ENCODE results near the gene ZFHX3. TPM values are rescaled to one million over a fixed set of nuclear protein-coding genes. Genes with fewer than 3 reads are reported as not detected.

ZFHX3 gene
- total RNA-seq, 2 donors from 2014 or later = 0.50 to 0.78 TPM

- Mint-ChIP-seq H3K4me3 (no peak overlapping the region), H3K4me1 (ENCODE audit: low read depth in 2 of 2) (peaks cover 4 to 7% of the 10 kb centered on the region in 2 donors), H3K27me3 (no peaks in the 10 kb centered on the region), H3K36me3 (no peaks in the 10 kb centered on the region), H3K9me3 (no peaks in the 10 kb centered on the region), H3K27ac (no peak overlapping the region)
- ATAC-seq = no peak
- no peak for DNase-seq (ENCODE audit: low spot score)
Measured at GRCh38 chr16:73022534-73022933, 25.4 kb downstream of the ZFHX3 start.

- Mint-ChIP-seq H3K4me1 (ENCODE audit: low read depth in 2 of 2) (peaks cover 4 to 7% of the 10 kb centered on the region in 2 donors), H3K4me3 (no peak overlapping the region), H3K27me3 (no peaks in the 10 kb centered on the region), H3K27ac (no peak overlapping the region), H3K36me3 (no peaks in the 10 kb centered on the region), H3K9me3 (no peaks in the 10 kb centered on the region)
- no peak for ATAC-seq
- DNase-seq (ENCODE audit: low spot score) = no peak
Measured at GRCh38 chr16:73021866-73022495, 25.9 kb downstream of the ZFHX3 start.

- no peaks in the 10 kb centered on the region for H3K9me3 Mint-ChIP-seq
- H3K4me3 Mint-ChIP-seq = no peak overlapping the region
- H3K27ac Mint-ChIP-seq = no peak overlapping the region
- no peaks in the 10 kb centered on the region for H3K36me3 Mint-ChIP-seq
- ATAC-seq (no peak), DNase-seq (ENCODE audit: low spot score) (no peak)
- H3K4me1 Mint-ChIP-seq (ENCODE audit: low read depth in 2 of 2) = peaks cover 4 to 14% of the 10 kb centered on the region in 2 donors
- no peaks in the 10 kb centered on the region for H3K27me3 Mint-ChIP-seq
Measured at GRCh38 chr16:73020409-73020884, 27.5 kb downstream of the ZFHX3 start.

GRCh38 chr16:73019457-73020362 lies 28.2 kb downstream of the ZFHX3 start:
- no peak for DNase-seq (ENCODE audit: low spot score)
- Mint-ChIP-seq H3K4me3 (no peak overlapping the region), H3K9me3 (no peaks in the 10 kb centered on the region), H3K27me3 (no peaks in the 10 kb centered on the region), H3K27ac (no peak overlapping the region), H3K4me1 (ENCODE audit: low read depth in 2 of 2) (peaks cover 4 to 14% of the 10 kb centered on the region in 2 donors), H3K36me3 (no peaks in the 10 kb centered on the region)
- no peak for ATAC-seq

- H3K4me1 Mint-ChIP-seq (ENCODE audit: low read depth in 2 of 2) = peaks cover 4 to 14% of the 10 kb centered on the region in 2 donors
- DNase-seq (ENCODE audit: low spot score) (no peak), ATAC-seq (no peak)
- no peaks in the 10 kb centered on the region for H3K36me3 Mint-ChIP-seq
- no peaks in the 10 kb centered on the region for H3K27me3 Mint-ChIP-seq
- H3K9me3 Mint-ChIP-seq = no peaks in the 10 kb centered on the region
- H3K27ac Mint-ChIP-seq = no peak overlapping the region
- H3K4me3 Mint-ChIP-seq = no peak overlapping the region
Measured at GRCh38 chr16:73018821-73019456, 29.0 kb downstream of the ZFHX3 start.

- no peaks in the 10 kb centered on the region for H3K27me3 Mint-ChIP-seq
- H3K4me3 Mint-ChIP-seq = no peak overlapping the region
- H3K9me3 Mint-ChIP-seq = no peaks in the 10 kb centered on the region
- peaks cover 4 to 14% of the 10 kb centered on the region in 2 donors for H3K4me1 Mint-ChIP-seq (ENCODE audit: low read depth in 2 of 2)
- no peak for DNase-seq (ENCODE audit: low spot score)
- ATAC-seq = no peak
- H3K36me3 Mint-ChIP-seq = no peaks in the 10 kb centered on the region
- H3K27ac Mint-ChIP-seq = no peak overlapping the region
Measured at GRCh38 chr16:73017321-73017720, 30.6 kb downstream of the ZFHX3 start.

- DNase-seq (ENCODE audit: low spot score) (no peak), ATAC-seq (no peak)
- H3K4me3 Mint-ChIP-seq = no peak overlapping the region
- H3K36me3 Mint-ChIP-seq = no peaks in the 10 kb centered on the region
- H3K9me3 Mint-ChIP-seq = no peaks in the 10 kb centered on the region
- peaks cover 4 to 14% of the 10 kb centered on the region in 2 donors for H3K4me1 Mint-ChIP-seq (ENCODE audit: low read depth in 2 of 2)
- H3K27ac Mint-ChIP-seq = no peak overlapping the region
- no peaks in the 10 kb centered on the region for H3K27me3 Mint-ChIP-seq
Measured at GRCh38 chr16:73016488-73016830, 31.5 kb downstream of the ZFHX3 start.

- no peak overlapping the region for H3K4me3 Mint-ChIP-seq
- H3K4me1 Mint-ChIP-seq (ENCODE audit: low read depth in 2 of 2) = peaks cover 4 to 14% of the 10 kb centered on the region in 2 donors
- no peaks in the 10 kb centered on the region for H3K36me3 Mint-ChIP-seq
- H3K27me3 Mint-ChIP-seq = no peaks in the 10 kb centered on the region
- no peaks in the 10 kb centered on the region for H3K9me3 Mint-ChIP-seq
- DNase-seq (ENCODE audit: low spot score) = no peak
- no peak for ATAC-seq
- no peak overlapping the region for H3K27ac Mint-ChIP-seq
Measured at GRCh38 chr16:73015612-73016487, 32.1 kb downstream of the ZFHX3 start.

GRCh38 chr16:73014768-73015167 lies 33.2 kb downstream of the ZFHX3 start:
- H3K27me3 Mint-ChIP-seq = no peaks in the 10 kb centered on the region
- DNase-seq (ENCODE audit: low spot score) (no peak), ATAC-seq (no peak)
- no peak overlapping the region for H3K27ac Mint-ChIP-seq
- peaks cover 2 to 12% of the 10 kb centered on the region in 2 donors for H3K4me1 Mint-ChIP-seq (ENCODE audit: low read depth in 2 of 2)
- no peaks in the 10 kb centered on the region for H3K36me3 Mint-ChIP-seq
- no peaks in the 10 kb centered on the region for H3K9me3 Mint-ChIP-seq
- no peak overlapping the region for H3K4me3 Mint-ChIP-seq

GRCh38 chr16:73013974-73014373 lies 34.0 kb downstream of the ZFHX3 start:
- Mint-ChIP-seq H3K4me1 (ENCODE audit: low read depth in 2 of 2) (peaks cover 0 to 7% of the 10 kb centered on the region in 2 donors), H3K36me3 (no peaks in the 10 kb centered on the region), H3K27me3 (no peaks in the 10 kb centered on the region), H3K27ac (no peak overlapping the region), H3K4me3 (no peak overlapping the region), H3K9me3 (no peaks in the 10 kb centered on the region)
- no peak for ATAC-seq
- no peak for DNase-seq (ENCODE audit: low spot score)

GRCh38 chr16:73012341-73012740 lies 35.6 kb downstream of the ZFHX3 start:
- no peaks in the 10 kb centered on the region for H3K27me3 Mint-ChIP-seq
- no peak overlapping the region for H3K4me3 Mint-ChIP-seq
- peaks cover 0 to 7% of the 10 kb centered on the region in 2 donors for H3K4me1 Mint-ChIP-seq (ENCODE audit: low read depth in 2 of 2)
- DNase-seq (ENCODE audit: low spot score) = no peak
- no peak for ATAC-seq
- no peaks in the 10 kb centered on the region for H3K9me3 Mint-ChIP-seq
- H3K27ac Mint-ChIP-seq = no peak overlapping the region
- no peaks in the 10 kb centered on the region for H3K36me3 Mint-ChIP-seq

GRCh38 chr16:73011926-73012325 lies 36.0 kb downstream of the ZFHX3 start:
- DNase-seq (ENCODE audit: low spot score) = no peak
- Mint-ChIP-seq H3K9me3 (no peaks in the 10 kb centered on the region), H3K36me3 (no peaks in the 10 kb centered on the region), H3K4me3 (no peak overlapping the region), H3K27ac (no peak overlapping the region), H3K27me3 (no peaks in the 10 kb centered on the region), H3K4me1 (ENCODE audit: low read depth in 2 of 2) (peaks cover 0 to 7% of the 10 kb centered on the region in 2 donors)
- ATAC-seq = no peak

- DNase-seq (ENCODE audit: low spot score) (no peak), ATAC-seq (peak in 1 of 2 donors; percentile 40)
- no peaks in the 10 kb centered on the region for H3K36me3 Mint-ChIP-seq
- no peaks in the 10 kb centered on the region for H3K4me1 Mint-ChIP-seq (ENCODE audit: low read depth in 2 of 2)
- no peak overlapping the region for H3K27ac Mint-ChIP-seq
- H3K9me3 Mint-ChIP-seq = no peaks in the 10 kb centered on the region
- H3K27me3 Mint-ChIP-seq = no peaks in the 10 kb centered on the region
- no peak overlapping the region for H3K4me3 Mint-ChIP-seq
Measured at GRCh38 chr16:73010150-73010676, 37.7 kb downstream of the ZFHX3 start.
